ENCODE data around the gene SAMD11.
"Not testable (repeated sequence)": the region's sequence is repeated elsewhere in the genome, so short reads cannot be mapped to it uniquely, and the experiment has no call there.

SAMD11 gene

DNA sequence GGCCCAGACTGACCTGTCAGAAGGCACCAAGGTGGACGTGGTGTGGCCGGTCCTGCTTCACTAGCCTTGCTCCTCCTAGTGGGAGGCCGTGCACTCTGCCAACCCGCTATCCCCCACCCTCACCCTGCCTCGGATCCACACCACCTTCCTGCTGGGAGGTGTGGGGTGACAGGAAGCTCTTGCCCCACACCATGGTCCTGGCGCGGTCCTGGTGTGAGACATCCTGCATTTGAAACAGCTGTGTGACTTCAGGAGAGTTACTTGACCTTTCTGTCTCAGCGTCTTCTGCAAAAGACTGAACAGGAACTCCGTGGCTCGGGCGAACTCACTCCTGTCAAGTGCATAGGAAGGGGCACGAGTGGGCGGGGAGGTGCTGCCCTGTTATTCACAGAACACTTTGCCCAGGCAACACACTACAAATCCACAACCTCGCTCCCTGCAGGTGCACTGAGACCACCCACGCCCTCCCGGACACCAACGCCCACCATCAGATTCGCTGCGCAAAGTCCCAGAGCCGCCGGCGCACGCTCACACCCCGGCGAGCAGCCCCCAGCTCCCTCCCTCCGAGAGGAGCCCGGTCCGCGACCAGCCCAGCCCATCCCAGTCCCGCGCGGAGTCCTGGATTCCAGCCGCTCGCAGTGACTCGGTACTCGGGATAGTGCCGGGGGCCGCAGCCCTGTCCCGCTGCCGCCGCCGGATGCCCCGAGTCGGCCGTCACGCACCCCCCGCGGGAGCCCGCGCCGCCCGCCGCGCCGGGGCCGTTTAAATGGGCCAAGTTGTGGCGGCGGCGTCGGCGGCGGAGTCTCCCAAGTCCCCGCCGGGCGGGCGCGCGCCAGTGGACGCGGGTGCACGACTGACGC lies at the start of gene SAMD11:
TSS of gene SAMD11 (plus strand) at position 793 of the 860 bp plus-strand sequence. CDS start 509 bp downstream, outside the sequence.
- FAIRE-seq (no peak), DNase-seq (ENCODE audit: insufficient read length, low spot score) (no peak)
- TF ChIP-seq, protein P1, sequence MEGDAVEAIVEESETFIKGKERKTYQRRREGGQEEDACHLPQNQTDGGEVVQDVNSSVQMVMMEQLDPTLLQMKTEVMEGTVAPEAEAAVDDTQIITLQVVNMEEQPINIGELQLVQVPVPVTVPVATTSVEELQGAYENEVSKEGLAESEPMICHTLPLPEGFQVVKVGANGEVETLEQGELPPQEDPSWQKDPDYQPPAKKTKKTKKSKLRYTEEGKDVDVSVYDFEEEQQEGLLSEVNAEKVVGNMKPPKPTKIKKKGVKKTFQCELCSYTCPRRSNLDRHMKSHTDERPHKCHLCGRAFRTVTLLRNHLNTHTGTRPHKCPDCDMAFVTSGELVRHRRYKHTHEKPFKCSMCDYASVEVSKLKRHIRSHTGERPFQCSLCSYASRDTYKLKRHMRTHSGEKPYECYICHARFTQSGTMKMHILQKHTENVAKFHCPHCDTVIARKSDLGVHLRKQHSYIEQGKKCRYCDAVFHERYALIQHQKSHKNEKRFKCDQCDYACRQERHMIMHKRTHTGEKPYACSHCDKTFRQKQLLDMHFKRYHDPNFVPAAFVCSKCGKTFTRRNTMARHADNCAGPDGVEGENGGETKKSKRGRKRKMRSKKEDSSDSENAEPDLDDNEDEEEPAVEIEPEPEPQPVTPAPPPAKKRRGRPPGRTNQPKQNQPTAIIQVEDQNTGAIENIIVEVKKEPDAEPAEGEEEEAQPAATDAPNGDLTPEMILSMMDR (IDR thresholded peaks at IDR 0.05; ENCODE audit: insufficient read depth, missing control alignments): no peak

DNA sequence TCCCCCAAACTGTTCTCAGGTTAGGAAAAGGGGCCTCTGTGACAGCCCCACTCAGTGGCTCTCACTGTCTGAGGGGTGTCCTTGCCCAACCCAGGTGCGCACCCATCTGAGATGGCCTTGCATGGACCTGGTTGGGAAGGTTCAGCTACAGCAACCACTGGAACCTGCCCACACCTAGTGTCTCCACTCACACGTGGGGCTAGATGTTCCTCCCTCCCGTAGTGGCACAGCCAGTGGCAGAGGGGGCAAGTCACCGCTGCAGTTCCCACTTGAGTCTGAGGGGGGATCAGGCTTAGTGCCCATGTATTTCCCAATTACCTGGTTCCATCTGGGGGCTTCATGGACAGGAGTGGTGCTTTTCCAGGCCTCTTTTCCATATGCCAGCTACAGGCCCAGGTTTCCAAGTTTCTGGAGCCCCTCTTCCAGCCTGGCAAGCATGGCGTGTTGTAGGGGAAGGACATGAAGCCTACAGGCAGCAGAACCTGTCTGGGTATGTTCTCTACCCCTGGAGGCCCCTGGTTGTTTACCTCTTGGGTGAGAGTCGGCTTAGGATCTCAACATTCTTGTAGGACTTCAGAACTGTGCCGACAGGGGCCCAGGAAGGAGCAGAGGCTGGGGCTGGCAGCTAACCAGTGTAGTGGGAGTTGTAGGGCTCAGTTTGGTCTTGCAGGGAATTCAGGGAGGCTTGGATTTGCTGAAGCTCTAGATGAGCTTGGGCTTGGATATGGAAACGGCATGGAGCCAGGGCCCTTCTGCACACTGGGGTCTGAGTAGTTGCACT lies 47.1 kb upstream of the SAMD11 start:
- DNase-seq (ENCODE audit: insufficient read length, low spot score); FAIRE-seq: not testable (repeated sequence)

DNA sequence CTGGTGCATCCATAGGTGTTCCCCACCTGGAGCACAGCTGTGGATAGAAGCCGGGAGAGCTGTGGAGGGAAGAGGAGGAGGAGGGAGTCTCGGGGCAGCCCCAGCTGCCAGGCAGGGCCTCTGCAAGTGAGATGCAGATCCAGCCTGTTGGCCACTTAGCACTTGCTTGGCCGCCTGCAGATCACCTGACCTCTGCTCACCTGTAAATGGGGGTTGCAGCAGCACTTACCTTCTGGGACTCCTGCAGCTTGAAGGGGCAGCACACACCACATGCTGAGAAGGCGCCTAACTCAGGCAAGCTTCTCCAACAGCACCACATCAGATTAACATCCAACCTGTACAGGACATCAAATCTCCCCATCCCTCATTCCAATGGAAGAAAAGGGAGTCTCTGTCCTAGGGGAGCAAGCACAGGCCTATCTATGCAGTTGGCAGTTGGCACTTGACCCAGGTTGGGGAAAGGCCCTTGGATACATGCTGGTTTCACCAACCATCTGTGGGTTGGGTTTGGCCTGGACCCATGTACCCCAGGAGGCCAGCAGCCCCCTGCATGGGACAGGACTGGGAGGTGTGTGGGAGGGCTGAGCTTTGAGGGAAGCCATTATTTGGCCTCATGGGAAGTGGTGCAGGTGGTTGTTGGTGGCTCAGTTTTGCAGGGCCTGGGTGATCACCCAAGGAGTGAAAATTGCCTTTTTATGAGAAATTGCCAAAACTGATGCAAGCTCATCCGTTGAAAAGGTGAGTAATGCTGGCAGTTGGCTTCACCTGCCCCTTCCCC lies 46.3 kb upstream of the SAMD11 start:
- not testable (repeated sequence) for DNase-seq (ENCODE audit: insufficient read length, low spot score)

GRCh38 chr1:880511-880910 lies 43.2 kb upstream of the SAMD11 start:
- DNase-seq (ENCODE audit: insufficient read length, low spot score); FAIRE-seq: not testable (repeated sequence)

More for the DNA sequence above, 46.3 kb upstream of the SAMD11 start:
- FAIRE-seq: not testable (repeated sequence)

DNA sequence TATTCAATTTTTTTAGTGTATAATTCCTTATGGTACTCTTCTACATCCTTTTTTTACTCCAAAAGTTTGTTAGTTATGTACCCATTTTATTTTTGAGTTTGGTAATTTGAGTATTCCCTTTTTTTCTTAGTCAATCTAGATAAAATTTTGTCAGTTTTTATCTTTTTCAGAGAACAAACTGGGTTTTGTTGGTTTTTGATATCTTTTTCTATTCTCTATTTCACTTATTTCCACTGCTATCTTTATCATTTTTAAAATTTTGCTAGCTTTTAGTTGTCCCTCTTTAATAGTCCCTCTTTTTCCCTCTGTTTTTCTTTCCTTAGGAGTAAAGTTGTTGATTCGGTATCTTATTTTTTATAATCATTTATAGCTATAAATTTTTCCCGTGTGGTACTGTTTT lies 42.8 kb upstream of the SAMD11 start:
- not testable (repeated sequence) for DNase-seq (ENCODE audit: insufficient read length, low spot score); FAIRE-seq

DNA sequence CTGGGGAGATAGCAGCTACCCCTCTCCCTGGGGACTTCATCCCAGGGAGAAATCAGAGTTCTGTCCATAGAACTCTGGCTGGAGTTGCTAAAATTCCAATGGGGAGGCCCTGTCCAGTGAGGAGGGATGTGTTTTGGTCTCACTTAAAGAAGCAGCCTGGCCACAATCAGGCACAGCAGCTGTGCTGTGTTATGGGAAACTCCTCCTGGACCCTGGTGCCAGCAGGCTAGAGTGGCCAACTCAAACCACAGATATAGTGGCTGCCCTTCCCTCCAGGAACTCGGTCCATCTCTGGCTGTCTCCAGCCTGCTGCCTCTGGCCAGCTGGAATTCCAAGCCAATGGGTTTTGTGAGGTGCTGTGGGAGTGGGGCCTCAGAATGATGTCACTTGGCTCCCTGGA lies 37.4 kb upstream of the SAMD11 start:
- FAIRE-seq (no peak), DNase-seq (ENCODE audit: insufficient read length, low spot score) (no peak)
- TF ChIP-seq, protein P1 (IDR thresholded peaks at IDR 0.05; ENCODE audit: insufficient read depth, missing control alignments): no peak

GRCh38 chr1:886760-887159 lies 37.0 kb upstream of the SAMD11 start:
- FAIRE-seq (no peak), DNase-seq (ENCODE audit: insufficient read length, low spot score) (no peak)
- TF ChIP-seq, protein P1 (IDR thresholded peaks at IDR 0.05; ENCODE audit: insufficient read depth, missing control alignments): no peak

DNA sequence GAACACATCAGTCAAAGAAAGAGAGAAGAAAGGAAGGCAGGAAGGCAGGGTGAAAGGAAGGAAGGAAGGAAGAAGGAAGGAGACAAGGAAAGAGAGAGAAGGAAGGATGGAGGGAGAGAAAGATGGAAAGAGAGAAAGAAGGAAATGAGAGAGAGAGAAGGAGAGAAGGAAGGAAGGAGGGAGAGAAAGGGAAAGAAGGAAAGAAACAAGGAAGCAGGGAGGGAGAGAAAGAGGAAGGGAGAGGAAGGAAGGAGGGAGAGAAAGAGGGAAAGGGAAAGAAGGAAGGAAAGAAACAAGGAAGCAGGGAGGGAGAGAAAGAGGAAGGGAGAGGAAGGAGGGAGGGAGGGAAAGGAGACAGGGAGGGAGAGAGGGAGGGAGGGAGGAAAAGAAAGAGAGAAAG lies 35.4 kb upstream of the SAMD11 start:
- TF ChIP-seq, protein P1 (IDR thresholded peaks at IDR 0.05; ENCODE audit: insufficient read depth, missing control alignments): no peak
- DNase-seq (ENCODE audit: insufficient read length, low spot score) (no peak), FAIRE-seq (no peak)

GRCh38 chr1:889774-890173 lies 33.9 kb upstream of the SAMD11 start:
- not testable (repeated sequence) for DNase-seq (ENCODE audit: insufficient read length, low spot score); FAIRE-seq

- not testable (repeated sequence) for FAIRE-seq; DNase-seq (ENCODE audit: insufficient read length, low spot score)
Measured at GRCh38 chr1:890234-890633, 33.5 kb upstream of the SAMD11 start.

All from D721Med (cell line).